Measurements from ENCODE around the gene UBR4.

DNA sequence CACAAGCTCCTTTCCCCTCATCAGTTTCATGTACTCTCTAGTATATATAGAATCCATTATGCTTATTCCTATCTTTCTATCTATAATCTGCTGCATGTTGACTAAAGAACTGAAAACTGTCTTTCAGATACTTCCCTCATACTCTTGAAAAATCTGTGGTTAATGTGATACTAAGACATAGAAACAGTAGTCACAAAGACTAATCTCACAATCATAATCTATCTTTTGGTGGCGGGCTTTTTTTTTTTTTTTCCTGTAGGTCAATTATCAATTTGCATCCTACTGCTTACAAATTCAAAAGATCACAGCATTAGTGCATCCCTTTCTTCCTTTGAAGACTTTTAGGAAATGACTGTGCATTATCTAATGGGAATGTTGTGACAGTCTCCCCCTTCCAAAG, 4.7 kb downstream of the UBR4 start:
- TF ChIP-seq NFRKB (IDR thresholded peaks at IDR 0.05) (no peak), HDGF (IDR thresholded peaks at IDR 0.05; ENCODE audit: borderline replicate concordance) (no peak), SUZ12 (IDR thresholded peaks at IDR 0.05) (no peak), ZNF384 (IDR thresholded peaks at IDR 0.05) (no peak), ARNT (IDR thresholded peaks at IDR 0.05) (no peak)
